ENCODE results near the gene INPP5F.

DNA sequence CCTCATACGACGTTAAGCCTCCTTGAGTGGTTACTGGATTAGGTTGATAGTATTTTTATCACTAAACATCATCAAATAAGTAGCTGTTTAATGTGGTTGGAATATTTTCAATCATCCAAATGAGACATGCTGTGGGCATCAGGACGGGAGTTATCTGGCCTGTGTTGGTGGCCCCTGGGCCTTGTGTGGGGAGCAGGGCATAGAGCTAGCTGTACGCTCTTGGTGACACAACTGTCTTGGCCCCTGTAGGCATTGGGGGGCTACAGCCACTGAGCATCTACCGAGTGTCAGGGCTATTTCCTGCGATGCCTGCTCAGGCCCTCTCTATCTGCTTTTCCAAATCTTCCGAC is 46.4 kb upstream of the INPP5F start:
- no peak for TF ChIP-seq EZH2 (IDR thresholded peaks at IDR 0.05; ENCODE audit: low read length)
- TF ChIP-seq, protein P1, sequence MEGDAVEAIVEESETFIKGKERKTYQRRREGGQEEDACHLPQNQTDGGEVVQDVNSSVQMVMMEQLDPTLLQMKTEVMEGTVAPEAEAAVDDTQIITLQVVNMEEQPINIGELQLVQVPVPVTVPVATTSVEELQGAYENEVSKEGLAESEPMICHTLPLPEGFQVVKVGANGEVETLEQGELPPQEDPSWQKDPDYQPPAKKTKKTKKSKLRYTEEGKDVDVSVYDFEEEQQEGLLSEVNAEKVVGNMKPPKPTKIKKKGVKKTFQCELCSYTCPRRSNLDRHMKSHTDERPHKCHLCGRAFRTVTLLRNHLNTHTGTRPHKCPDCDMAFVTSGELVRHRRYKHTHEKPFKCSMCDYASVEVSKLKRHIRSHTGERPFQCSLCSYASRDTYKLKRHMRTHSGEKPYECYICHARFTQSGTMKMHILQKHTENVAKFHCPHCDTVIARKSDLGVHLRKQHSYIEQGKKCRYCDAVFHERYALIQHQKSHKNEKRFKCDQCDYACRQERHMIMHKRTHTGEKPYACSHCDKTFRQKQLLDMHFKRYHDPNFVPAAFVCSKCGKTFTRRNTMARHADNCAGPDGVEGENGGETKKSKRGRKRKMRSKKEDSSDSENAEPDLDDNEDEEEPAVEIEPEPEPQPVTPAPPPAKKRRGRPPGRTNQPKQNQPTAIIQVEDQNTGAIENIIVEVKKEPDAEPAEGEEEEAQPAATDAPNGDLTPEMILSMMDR (optimal IDR thresholded peaks at IDR 0.05 in 1 of 3, IDR thresholded peaks at IDR 0.05 in 1 of 3, conservative IDR thresholded peaks at IDR 0.05 in 1 of 3; ENCODE audit: extremely low read depth in 1 of 3, insufficient read depth in 2 of 3, low read length in 3 of 3) = no peak
